Measurements from ENCODE around the gene CBARP.

The CBARP gene, protein sequence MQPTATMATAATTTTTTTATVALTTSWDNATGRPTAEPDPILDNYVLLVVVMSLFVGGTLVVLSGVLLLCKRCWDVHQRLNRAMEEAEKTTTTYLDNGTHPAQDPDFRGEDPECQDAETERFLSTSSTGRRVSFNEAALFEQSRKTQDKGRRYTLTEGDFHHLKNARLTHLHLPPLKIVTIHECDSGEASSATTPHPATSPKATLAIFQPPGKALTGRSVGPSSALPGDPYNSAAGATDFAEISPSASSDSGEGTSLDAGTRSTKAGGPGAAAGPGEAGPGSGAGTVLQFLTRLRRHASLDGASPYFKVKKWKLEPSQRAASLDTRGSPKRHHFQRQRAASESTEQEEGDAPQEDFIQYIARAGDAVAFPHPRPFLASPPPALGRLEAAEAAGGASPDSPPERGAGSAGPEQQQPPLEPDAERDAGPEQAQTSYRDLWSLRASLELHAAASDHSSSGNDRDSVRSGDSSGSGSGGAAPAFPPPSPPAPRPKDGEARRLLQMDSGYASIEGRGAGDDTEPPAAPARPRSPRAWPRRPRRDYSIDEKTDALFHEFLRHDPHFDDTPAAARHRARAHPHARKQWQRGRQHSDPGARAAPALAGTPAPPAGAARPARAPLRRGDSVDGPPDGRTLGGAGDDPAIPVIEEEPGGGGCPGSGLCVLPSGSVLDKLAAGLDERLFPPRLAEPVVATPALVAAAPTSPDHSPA

DNA sequence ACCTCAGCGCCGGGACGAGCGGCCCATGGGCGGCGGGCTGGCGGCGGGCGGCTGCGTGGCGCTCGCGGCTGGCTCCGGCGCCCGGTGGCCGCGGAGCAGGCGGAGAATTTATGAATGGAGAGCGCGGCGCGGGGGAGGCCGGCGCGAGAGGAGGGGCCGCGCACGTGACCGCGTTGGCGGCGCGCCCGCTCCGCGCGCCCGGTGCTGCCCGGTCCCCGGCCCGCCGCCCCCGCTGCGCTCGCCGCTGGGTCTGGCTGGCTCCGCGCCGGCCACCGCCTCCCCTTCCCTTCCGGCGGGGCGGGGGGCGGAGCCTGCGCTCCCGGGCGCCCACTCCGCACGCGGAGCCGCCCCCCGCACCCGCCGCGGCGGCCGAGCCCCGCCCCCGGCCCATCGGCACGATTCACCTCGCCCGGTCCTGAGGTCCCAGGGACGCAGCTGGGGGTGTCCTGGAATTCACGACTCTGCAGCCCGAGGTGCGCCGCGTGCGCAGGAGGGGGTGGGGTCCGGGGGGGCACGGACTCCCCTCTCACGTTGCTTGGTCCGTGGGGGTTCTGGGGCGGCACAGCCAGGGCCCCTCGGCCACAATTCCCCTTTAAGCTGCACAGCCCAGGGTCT, at the start of gene CBARP:
CBARP (minus strand) TSS at position 252 of the 615 bp plus-strand sequence. CDS start 1,905 bp downstream, outside the sequence.
- peak; percentile 59 for DNase-seq

DNA sequence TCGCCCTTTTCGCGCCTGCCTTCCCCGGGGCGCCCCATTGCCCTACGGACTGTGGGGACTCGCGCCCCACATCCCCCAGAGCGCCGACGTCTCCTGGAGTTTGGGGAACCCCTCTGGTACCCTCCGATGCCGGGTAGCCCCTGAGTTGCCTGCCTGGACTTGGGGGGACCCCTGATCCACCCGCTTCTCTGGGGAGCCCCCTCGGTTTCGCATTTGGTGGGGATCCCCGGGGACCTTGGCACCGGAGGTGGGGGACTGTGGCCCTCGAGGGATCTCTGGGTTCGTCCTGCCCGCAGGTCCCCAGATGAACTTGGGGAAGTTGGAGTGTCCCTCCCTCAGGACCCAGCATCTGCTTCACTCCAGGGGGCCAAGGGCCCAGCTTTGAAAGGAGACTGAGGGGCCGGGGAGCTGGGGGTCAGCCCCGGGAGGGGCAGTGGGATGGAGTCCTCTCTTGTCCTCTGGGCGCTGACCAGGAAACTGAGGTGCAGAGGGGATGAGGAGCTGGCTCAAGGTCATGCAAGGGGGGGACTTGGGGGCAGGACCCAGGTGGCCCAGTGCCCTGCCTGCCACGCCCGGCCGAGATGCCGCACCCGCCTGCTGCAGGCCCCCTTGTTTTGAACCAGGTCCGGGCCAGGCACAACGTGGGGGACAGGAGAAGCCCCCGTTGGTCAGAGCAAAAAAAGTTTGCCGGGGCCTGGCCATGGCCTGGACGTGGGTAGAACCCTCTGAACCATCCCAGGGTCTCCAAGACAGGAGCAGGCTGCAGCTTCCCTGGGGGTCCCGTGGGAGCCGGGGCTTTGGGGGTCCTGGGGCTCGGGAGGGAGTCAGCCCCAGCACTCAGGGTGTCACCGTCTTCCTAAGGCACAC, 48.9 kb upstream of the CBARP start:
- no peak for DNase-seq

DNA sequence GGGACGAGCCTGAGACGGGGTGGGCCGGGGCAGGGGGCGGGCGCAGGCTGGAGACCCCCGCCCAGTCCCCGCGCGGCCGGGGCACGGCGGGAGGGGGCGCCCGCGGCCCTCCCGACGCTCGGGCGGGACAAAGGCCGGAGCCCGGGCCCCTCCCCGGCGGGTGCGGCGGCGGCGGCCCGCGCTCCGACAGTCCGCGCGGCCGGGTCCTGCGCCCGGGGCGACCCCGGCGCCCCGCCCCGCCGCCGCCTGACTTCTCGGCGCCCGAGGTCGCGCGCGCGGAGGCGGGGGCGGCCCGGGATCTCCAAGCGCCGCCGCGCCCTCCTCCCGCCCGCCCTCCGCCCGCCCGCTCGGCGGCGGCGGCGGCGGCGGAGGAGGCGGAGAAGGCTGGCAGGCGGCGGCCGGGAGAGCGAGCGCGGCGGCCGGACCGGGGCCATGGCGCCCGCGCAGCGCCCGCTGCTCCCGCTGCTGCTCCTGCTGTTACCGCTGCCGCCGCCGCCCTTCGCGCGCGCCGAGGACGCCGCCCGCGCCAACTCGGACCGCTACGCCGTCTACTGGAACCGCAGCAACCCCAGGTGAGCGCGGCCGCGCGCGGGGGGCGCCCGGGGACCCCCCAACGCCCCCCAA, 48.0 kb upstream of the CBARP start, which contains the start of gene EFNA2:
EFNA2 (plus strand) TSS at position 137 of the 624 bp plus-strand sequence; CDS start at position 433, 296 bp downstream.
- no peak for DNase-seq

DNA sequence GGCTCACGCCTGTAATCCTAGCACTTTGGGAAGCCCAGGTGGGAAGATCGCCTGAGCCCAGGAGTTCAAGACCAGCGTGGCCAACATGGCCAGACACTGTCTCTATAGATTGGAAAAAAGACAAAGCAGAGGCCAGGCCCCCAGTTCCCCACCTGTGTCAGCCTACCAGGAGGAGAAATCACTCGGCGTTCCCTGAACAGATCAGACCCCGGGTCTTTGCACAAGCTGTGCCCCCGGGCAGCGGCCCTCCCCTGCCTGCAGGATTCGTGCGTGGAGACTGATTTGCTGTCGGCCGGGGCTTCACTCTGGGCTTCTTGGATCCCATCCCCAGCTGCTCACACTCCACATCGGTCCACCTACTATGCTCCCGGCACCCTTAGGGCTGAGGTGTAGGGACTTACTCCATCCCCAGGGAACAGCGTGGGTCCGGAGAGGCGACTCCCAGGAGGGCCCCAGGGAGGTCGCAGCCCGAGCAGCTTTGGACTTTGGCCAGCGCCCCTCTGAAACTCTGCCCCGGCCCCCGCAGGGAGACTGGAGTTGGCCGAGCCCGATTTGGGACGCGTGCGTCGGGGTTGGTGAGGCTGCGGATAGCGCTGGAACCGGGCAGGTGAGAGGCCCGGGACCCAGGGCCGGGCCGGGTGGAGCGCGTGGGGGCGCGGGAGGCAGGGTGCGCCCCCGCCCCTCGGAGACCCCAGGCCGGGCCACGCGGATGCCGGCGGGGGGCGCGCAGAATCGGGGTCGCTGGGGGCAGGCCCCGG, 47.4 kb upstream of the CBARP start:
- DNase-seq, result no peak

DNA sequence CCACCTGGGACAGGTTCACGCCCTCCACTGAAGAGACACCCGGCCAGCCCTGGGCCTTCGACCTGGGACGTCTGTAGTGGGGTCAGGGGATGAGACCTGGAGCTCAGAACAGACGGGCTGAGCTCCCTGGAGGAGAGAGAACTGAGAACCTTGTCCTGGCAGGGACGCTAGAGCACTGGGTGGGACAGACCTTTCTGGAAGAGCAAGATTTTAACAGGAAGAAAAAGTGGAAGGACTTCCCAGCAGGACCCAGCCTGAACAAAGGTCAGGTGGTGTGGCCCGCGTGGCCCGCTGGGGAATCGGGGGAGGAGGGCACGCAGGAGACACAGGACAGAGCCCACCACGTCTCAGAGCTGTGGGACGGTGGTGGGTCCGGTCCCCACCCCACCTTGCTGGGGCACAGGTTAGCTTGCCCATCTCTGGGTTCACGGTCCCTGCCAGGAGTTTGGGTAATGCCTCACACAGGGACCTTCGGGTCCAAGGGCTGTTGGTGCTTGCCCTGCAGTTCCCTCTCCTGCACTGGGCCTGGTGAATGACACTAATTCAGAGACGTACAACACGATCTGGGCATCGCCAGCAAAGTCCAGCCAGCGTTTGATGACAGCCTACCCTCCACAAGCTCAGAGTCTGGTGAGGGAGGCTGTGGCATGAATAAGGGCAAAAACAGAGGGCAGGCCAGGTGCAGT, 46.6 kb upstream of the CBARP start:
- DNase-seq, result no peak

DNA sequence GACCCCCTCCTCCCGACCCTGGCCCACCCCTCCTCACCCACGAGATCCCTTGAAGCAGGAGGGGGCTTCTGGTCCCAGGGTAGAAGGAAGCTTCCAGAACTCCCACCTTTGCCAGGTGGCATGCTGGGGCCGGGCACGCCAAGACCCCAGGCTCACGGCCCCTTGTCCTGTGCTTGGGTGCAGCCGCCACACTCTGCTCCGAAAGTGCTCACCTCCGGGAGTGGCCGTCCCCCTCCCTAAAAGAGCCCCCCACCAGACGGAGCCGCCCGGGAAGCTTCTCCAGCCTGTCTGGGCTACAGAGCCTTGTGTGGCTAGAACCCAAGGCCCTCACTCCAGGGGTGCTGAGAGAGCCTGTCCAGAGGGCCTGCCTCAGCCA, 46.1 kb upstream of the CBARP start:
- DNase-seq, result no peak

DNA sequence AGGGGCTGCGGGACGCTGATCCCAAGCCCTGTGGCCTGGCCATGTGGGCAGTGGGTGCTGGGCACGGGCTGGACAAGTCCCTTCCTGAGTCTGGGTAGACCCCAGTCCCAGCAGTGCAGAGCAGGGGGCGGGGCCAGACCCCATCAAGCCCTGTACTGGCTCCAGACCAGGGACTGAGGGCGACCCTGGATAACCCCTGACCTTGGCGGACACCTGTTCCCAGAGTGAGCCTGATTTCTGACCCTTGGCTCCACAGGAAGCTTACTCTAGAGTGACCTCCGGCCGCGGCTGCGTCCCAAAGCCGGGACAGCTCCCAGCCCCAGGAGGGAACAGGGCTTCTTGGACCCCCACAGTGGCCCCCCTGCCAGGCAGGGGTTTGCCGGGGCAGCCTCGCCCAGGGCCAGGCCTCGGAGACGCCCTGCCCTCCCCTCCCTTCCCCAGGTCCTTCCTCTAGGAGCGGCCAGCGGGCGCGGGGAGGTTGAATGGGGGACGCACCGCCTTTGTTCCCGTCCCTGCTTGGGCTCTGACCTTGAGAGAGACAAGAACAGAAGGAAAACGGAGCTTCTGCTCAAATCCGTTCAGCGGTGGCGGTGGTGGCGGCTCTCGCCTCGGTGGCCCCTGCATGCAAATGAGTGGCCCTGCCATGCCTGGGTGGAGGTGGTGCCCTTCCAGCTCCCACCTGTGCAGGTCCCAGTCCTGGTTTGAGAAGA, 45.6 kb upstream of the CBARP start:
- no peak for DNase-seq

DNA sequence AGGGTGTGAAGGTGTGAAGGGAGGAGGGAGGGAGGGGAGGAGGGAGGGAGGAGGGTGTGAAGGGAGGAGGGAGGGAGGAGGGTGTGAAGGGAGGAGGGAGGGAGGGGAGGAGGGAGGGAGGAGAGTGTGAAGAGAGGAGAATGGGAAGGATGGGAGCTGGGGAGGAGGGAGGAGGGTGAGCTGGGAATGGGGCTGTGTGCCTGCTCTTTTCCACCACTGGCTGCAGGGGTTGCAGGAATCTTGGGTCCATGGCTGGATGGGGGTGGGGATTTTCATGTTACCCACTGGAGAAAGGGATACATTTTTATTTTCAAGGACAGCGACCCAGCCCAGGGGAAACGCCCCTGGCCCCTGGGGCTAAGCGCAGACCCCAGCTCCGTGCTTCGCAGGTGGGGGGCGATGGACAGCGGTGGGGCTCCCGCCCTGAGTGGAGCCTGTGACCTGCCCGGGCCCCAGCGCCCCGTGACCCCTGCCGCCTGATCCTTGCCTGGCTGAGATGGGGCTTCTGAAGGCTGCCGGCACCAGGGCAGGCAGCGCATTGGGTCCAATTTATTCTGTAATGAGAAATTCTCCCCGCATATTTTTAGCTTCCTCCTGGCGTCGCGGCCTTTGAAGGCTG, 44.9 kb upstream of the CBARP start:
- peak; percentile 22 for DNase-seq

DNA sequence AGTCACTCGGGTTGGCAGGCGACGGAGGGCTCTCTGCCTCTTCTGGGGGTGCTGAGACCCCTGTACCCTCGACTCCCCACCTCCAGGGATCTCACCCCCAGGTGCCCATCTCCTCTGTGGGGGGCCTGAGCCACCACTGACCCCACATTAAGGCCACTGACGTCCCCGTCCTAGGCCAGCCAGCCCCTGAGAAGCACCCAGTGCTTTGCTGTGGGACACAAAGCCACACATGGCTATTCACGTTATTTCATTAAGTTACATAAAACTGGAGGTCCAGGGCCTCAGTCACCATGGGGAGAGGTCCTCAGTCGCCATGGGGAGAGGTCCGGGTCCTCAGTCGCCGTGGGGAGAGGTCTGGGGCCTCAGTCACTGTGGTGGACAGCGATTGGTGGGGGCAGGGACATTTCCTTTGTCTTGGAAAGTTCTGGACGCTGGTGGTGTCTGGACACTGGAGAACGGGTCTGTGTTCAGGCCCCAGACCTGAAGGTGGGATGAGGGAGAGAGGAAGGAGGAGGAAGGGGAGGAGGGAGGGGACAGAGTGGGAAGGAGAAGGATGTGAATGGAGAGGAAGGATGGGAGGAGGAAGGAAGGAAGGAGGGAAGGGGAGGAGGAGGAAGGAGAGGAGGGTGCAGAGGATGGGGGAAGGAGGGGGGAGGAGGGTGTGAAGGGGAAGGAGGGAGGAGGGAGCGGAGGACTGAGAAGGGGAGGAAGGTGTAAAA, 43.9 kb upstream of the CBARP start:
- no peak for DNase-seq

DNA sequence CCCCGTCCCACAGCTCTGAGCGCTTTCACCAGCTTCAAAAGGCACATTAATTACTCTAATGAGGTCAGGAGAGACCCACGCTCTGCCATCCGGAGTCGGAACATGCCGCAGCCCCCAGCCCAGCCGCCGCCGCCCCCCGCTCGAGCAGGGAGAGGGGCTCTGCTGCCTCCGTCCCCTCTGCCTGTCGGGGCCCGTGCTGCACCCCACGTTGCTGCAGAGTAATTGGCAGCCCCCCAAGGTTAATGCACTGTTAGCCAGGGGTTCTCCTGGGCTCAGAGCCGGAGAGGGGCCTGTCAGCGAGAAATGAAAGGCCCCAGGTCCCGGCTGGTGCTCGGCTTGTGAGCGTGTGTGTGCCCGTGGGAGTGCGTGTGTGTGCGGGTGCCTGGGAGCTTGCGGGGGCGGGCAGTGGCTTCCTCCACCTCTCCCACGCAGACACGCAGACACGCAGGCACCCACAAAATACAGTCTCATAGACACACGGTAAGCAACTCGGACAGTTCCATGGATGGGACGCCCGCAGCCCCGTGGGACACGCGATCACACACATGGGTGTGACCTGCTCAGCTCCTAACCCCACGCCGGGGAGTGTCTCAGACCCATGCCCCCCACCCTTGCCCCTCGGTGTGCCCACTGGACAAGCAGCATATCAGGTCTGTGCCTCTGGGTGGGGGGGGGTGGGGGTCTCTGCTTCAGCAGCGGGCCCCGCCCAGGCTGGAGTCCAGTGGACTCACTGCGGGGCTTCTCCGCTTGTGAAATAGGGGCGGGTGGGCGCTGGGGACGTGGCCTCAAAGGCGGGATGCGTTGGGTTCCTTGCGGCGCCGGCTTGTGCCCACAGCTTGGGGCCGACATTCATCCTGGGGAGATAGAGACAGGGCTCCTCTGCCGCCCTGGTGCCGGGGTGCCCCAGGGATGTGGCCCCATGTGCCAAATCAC, 43.1 kb upstream of the CBARP start:
- no peak for DNase-seq

DNA sequence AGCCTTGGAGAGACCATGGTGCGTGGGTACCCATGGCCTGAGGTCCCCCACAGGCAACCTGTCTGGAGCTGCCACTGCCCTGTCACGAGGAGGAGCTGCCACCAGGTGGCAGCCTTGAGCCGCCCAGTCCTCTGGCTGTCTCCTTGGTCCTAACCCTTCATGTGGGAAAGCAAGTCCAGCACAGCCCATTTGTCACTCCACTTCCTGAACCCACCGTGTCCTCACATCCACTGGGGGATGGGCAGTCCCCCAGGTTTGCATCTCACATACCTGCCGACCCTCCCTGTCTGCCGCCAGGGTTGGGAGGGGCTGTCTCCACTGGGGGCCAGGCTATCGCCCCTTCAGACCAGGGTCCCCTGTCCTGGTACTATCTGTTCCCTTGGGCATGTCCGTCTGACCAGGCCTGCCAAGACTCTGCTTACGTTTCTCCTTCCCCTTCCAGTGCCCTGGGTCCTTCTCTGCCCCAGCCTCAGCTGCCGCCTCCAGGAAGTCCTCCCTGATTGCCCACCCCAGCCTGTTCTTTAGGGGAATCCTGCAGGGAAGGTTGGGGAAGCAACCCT, 42.1 kb upstream of the CBARP start:
- peak; percentile 84 for DNase-seq

DNA sequence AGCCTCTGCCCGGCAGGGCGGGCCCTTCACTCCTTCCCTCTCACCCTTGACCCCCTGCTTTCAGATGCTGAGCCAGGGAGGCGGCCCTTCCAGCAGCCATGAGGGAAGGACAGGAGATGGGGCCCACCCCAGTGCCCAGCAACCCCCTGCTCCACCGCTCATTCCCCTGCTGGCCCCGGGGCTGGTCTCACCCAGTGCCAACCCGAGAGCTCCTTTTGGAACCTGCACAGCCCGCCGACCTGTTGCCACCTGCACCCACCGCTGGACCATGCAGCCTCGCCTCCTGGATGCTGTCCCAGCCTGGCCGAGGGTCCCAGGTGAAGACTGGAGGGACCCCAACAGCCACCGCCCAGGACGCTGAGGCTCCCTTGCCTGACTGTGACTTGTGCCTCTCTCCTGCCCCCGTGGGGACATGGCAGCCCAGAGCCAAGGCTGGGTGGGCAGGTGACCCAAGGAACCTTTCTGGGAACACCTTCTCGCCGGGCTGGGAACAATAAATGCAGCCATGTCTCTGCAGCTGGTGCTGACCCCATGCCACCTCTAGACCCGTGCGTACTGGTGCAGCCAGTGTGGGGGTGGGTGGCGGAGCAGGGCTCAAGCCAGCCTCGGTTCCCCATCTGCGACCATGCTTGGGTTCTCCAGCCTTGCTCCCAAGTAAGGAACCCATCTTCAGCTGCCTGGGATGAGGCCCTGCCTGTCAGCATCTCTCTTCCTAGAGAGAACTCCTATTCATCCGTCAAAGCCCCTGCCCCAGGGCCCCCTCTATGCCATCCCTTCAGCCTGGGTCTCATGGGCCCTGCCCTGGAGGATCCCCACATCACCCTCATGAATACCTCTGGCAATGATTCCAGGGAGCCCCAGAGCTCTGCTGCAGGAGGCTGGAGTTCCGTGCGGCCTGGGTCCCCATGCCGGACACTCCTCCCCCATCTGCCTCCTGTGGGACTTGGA, 41.2 kb upstream of the CBARP start:
- no peak for DNase-seq

DNA sequence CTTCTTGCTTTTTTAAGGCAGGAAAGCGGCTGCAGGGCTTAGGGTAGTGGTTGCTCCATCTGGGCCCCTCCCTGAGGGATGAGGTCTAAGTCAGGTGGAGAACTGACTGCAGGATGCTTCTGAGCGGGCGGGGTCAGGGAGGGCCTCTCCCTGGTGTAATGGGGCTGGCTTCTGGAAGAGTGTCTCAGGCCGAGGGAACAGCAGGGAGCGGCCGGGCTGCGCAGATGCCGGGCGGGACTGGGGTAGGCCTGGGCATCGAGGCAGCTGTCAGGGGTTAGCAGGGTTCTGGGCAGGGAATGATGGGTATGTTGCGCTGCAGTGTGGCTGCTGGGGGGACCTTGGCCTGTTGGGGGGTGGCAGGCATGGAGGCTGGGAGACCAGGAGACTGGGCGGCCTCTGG, 40.3 kb upstream of the CBARP start:
- no peak for DNase-seq

DNA sequence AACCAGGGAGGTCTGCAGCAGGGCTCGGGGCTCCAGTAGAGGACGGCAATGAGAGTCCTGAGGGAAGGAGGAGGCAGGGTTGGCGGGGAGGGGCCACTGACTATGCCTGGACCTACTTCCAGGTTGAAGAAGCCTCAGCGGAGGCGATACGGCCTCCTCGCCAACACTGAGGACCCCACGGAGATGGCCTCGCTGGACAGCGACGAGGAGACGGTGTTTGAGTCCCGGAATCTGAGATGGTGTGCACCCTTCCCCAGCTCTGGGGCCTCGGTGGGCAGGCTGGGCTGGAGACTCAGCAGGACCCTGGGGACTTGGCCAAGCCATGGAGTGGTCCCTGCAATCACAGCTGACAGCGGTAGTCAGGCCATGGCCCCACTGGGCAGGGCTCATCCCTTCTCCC, 39.3 kb upstream of the CBARP start:
- DNase-seq, result no peak

DNA sequence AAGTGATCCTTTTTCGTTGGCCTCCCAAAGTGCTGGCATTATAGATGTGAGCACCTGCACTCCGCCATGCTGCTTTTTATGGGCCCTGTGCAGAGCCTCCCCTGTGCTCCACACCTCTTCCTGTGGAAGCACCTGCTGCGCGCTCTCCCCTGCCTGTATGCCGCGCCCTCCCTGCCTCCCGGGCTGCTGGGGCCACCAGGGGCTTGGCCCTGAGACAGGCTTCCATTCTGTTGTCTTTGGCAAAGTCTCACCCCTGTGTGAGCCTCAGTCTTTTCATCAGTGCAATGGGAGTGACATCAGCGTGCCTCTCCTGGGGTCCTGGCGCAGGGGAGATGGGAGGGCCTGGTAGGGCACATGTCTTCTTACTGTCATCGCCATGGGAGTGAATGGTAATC, 38.8 kb upstream of the CBARP start:
- no peak for DNase-seq

DNA sequence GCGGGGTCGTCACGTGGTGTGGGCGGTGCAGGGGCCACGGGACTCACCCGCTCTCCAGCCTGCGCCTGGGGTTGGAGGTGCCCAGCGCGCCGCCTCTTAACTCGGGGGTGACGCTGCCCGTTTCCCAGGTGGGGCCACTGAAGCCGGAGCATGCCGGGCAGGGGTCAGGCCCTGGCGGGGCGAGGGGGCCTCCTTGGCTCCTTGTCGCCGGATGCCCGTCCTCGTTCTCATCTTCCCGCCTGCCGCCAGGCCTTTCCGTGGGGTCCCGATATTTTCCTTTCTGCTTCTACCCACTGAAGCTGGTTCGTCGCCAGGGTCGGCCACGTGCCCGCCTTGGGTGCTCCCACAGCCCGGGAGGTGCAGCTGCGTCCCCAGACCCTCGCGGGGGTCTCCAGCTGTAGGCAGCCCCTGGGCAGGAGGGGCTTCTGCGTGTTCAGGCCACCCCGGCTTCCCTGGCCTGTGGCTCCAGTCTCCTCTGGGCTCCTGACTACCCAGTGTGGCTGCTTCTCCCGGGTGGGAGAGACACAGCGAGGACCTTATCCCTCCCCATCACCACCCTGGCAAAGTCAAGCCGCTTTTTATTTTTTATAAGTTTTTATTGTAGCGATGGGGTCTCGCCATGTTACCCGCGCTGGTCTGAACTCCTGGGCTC, 38.3 kb upstream of the CBARP start:
- no peak for DNase-seq

Measured in NCI-H82 (cell line).